ENCODE measurements around the gene MAPKAPK3. TPM values are rescaled to one million over a fixed set of nuclear protein-coding genes. Genes with fewer than 3 reads are reported as not detected.
"Not testable (repeated sequence)": the region's sequence is repeated elsewhere in the genome, so short reads cannot be mapped to it uniquely, and the experiment has no call there.

Gene MAPKAPK3
- polyA plus RNA-seq, 5 donors = 32.4 to 42.9 (median 34.7) TPM

- DNase-seq = no peak
These were observed 59.2 kb downstream of the MAPKAPK3 start for GRCh38 chr3:50676031-50676705.

- DNase-seq = no peak
These were observed 70.3 kb downstream of the MAPKAPK3 start for GRCh38 chr3:50687127-50687751.

- DNase-seq = no peak
These were observed 71.0 kb downstream of the MAPKAPK3 start for GRCh38 chr3:50687916-50688315.

DNA sequence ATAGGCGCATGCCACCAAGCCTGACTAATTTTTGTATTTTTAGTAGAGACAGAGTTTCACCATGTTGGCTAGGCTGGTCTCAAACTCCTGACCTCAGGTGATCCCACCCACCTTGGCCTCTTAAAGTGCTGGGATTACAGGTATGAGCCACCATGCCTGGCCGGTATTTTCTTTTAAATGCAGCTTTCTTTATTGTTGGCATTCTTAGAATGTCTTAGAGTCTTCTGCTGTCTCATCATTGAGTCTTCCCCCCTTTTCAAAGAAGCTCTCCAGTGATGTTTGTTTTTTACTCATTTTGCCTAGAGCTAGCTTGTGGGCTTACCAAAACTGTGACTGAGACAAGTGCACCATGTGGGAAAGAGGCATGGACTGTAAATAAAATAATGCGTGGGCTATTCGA lies 71.7 kb downstream of the MAPKAPK3 start:
- not testable (repeated sequence) for DNase-seq

- no peak for DNase-seq
These were observed 72.6 kb downstream of the MAPKAPK3 start for GRCh38 chr3:50689558-50689957.

DNA sequence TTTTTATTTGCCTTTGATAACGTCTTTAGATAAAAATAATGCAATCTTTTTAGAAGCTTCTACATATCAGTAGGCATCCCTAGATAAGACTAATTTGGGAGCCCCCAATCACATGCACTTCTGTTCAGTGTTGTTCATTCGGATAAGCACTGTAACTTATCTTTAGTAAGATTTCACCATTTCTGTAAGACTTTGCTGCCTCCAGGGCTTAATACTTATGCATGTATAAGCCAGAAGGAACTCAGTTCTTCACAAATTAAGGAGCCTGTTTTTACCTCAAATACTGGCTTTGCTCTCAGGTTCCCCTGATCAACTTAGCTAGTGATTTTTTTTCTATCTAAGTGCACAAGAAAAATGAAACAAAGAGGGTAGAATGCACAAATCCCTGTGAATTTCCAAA lies 78.1 kb downstream of the MAPKAPK3 start:
- no peak for DNase-seq

DNA sequence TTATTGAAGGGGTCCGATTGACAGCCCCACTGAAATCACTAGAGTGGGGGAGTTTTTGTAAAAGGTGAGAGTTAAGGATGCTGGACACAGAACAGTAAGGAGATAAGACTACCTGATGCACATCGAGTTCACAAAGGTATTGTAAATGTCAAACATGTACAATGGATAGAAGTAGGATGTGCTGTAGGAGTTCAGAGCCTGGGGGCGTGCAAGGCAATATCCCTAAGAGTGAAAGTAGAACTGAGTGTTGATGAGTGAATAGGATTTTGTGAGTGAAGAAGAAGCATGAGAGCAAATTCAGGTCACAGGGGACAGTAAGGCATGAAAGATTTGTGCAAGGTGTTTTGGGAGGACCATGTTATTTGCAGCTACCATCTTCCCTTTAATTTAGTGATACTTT lies 79.3 kb downstream of the MAPKAPK3 start:
- no peak for DNase-seq

DNA sequence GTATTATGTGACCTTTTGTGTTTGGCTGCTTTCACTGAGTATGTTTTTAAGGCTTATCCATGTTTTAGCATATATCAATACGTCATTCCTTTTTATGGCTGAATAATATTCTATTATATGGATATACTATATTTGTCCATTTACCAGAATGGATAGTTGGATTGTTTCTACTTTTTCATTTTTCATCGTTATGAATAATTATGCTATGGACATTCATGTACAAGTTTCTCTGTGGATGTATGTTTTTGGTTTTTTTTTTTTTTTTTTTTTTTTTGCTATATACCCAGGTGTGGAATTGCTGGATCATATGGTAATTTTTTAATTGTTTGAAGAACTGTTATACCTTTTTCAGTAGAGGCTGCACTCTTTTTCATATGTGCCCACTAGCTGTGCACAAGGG lies 81.3 kb downstream of the MAPKAPK3 start:
- DNase-seq = no peak

Other genes starting within 250 kb of the MAPKAPK3 start
- gene CACNA2D2, start 113.5 kb upstream of the MAPKAPK3 start, polyA plus RNA-seq (ENCODE audit: insufficient read depth in 1 of 5, insufficient read length in 5 of 5, low replicate concordance in 1 of 5) = 10 to 100 TPM; 11.3 to 33.6 (median 27.5) TPM
- gene C3orf18, start 49.4 kb upstream of the MAPKAPK3 start, polyA plus RNA-seq (ENCODE audit: insufficient read depth in 1 of 5, insufficient read length in 5 of 5, low replicate concordance in 1 of 5) = 10 to 100 TPM; 16.5 to 23.6 (median 22.8) TPM
- gene HEMK1, start 47.6 kb upstream of the MAPKAPK3 start, polyA plus RNA-seq (ENCODE audit: insufficient read depth in 1 of 5, insufficient read length in 5 of 5, low replicate concordance in 1 of 5) = 10 to 100 TPM; 20.9 to 29.4 (median 23.5) TPM
- gene CISH, start 5.4 kb upstream of the MAPKAPK3 start, polyA plus RNA-seq (ENCODE audit: insufficient read depth in 1 of 5, insufficient read length in 5 of 5, low replicate concordance in 1 of 5) = 10 to 100 TPM; 19.0 to 29.1 (median 22.8) TPM
- 1 to 10 TPM; 1.2 to 2.5 (median 2.4) TPM for gene DOCK3, start 57.8 kb downstream of the MAPKAPK3 start, polyA plus RNA-seq (ENCODE audit: insufficient read depth in 1 of 5, insufficient read length in 5 of 5, low replicate concordance in 1 of 5)